Thoracic aorta (tissue), 2 donors: ENCODE results near the gene RARRES1. TPM values are rescaled to one million over a fixed set of nuclear protein-coding genes. Genes with fewer than 3 reads are reported as not detected.

ENCODE experiments used
- ATAC-seq: fragments of 150-250 bp; one replicate; pipeline ENCODE4 v1.8.0; 2017; ENCODE audit warnings: low read depth; ENCODE audit not compliant: insufficient number of reproducible peaks, low FRiP score
- DNase-seq: peaks from one replicate; pipeline ENCODE4 v3.0.0-alpha.2; 2020; ENCODE audit warnings: low spot score
- H3K27ac ChIP-seq, 2 donors: fragments of 200-600 bp; sonication (generic); 1 replicate in 1 of 2; 2 replicates in 1 of 2; pipeline ENCODE4 v1.5.1; 2016; ENCODE audit warnings: mild to moderate bottlenecking in 2 of 2, moderate library complexity in 2 of 2
- H3K27me3 ChIP-seq: fragments of 200-600 bp; sonication (generic); replicated peaks from 2 replicates; pipeline ENCODE4 v1.6.0; 2016; ENCODE audit warnings: mild to moderate bottlenecking; ENCODE audit not compliant: insufficient read depth
- H3K36me3 ChIP-seq: fragments of 200-600 bp; sonication (generic); one replicate; pipeline ENCODE4 v1.5.1; 2016
- H3K4me1 ChIP-seq, 2 donors: fragments of 200-600 bp; sonication (generic); 1 replicate in 1 of 2; 2 replicates in 1 of 2; pipeline versions ENCODE4 v1.5.1 to v1.6.0; 2016; ENCODE audit warnings: low read depth in 2 of 2, mild to moderate bottlenecking in 1 of 2; ENCODE audit not compliant: control insufficient read depth in 1 of 2
- H3K4me3 ChIP-seq: fragments of 200-600 bp; sonication (generic); 2 replicates; pipeline ENCODE4 v1.5.1; 2016; ENCODE audit warnings: mild to moderate bottlenecking
- H3K9me3 ChIP-seq: fragments of 200-600 bp; sonication (generic); 2 replicates; pipeline ENCODE4 v1.5.1; 2016
- CTCF ChIP-seq: fragments of 200-600 bp; sonication (generic); IDR thresholded peaks from one replicate; pipeline ENCODE4 v1.5.1; 2019; ENCODE audit warnings: antibody characterized with exemption
- total RNA-seq, 2 donors: library from RNA; depleted of rRNA; stranded (reverse); fragments of >200 nt; gene quantifications; one replicate each; pipeline versions ENCODE4 v1.1.0 to v1.2.3, GENCODE V29; 2016

The RARRES1 gene
- total RNA-seq, 2 donors from 2014 or later, result 9.3 to 63.8 TPM

- no peak for DNase-seq
- no peak for TF ChIP-seq CTCF
- H3K36me3 ChIP-seq, result peaks cover 4% of the 10 kb centered on the region
- no peak for ATAC-seq
- peaks cover 0 to 11% of the 10 kb centered on the region in 2 donors for H3K4me1 ChIP-seq
- no peaks in the 10 kb centered on the region for H3K27me3 ChIP-seq
- H3K27ac ChIP-seq, result no peak overlapping the region
- H3K4me3 ChIP-seq, result no peak overlapping the region
- H3K9me3 ChIP-seq, result no peaks in the 10 kb centered on the region
Observed at GRCh38 chr3:158742871-158743663, 10.8 kb upstream of the RARRES1 start.

- Histone ChIP-seq H3K9me3 (no peaks in the 10 kb centered on the region), H3K36me3 (no peaks in the 10 kb centered on the region), H3K27me3 (no peaks in the 10 kb centered on the region), H3K4me3 (no peak overlapping the region), H3K27ac (no peak overlapping the region), H3K4me1 (no peaks in the 10 kb centered on the region)
- ATAC-seq, result no peak
- DNase-seq, result no peak
- no peak for TF ChIP-seq CTCF
Observed at GRCh38 chr3:158739661-158740060, 7.4 kb upstream of the RARRES1 start.

GRCh38 chr3:158739078-158739477, 6.8 kb upstream of the RARRES1 start:
- Histone ChIP-seq H3K4me3 (no peak overlapping the region), H3K27ac (no peak overlapping the region), H3K4me1 (no peaks in the 10 kb centered on the region), H3K9me3 (no peaks in the 10 kb centered on the region), H3K27me3 (no peaks in the 10 kb centered on the region), H3K36me3 (no peaks in the 10 kb centered on the region)
- no peak for DNase-seq
- ATAC-seq, result no peak
- TF ChIP-seq CTCF, result no peak

GRCh38 chr3:158738653-158739052, 6.4 kb upstream of the RARRES1 start:
- H3K27me3 ChIP-seq, result no peaks in the 10 kb centered on the region
- ATAC-seq (no peak), DNase-seq (no peak)
- H3K36me3 ChIP-seq, result no peaks in the 10 kb centered on the region
- TF ChIP-seq CTCF, result no peak
- no peaks in the 10 kb centered on the region for H3K4me1 ChIP-seq
- no peaks in the 10 kb centered on the region for H3K9me3 ChIP-seq
- H3K27ac ChIP-seq, result no peak overlapping the region
- H3K4me3 ChIP-seq, result no peak overlapping the region

GRCh38 chr3:158737976-158738615, 5.8 kb upstream of the RARRES1 start:
- H3K36me3 ChIP-seq, result no peaks in the 10 kb centered on the region

More at GRCh38 chr3:158737976-158738615, 5.8 kb upstream of the RARRES1 start:
- no peaks in the 10 kb centered on the region for H3K4me1 ChIP-seq
- H3K4me3 ChIP-seq, result no peak overlapping the region
- no peaks in the 10 kb centered on the region for H3K9me3 ChIP-seq
- no peak overlapping the region for H3K27ac ChIP-seq
- DNase-seq (no peak), ATAC-seq (no peak)
- no peaks in the 10 kb centered on the region for H3K27me3 ChIP-seq
- TF ChIP-seq CTCF, result no peak
